ENCODE measurements around the gene UCN3. TPM values are rescaled to one million over a fixed set of nuclear protein-coding genes. Genes with fewer than 3 reads are reported as not detected.
A peak's percentile ranks its signal among the peaks of the same experiment; 100 is the strongest.
"Not testable (repeated sequence)": the region's sequence is repeated elsewhere in the genome, so short reads cannot be mapped to it uniquely, and the experiment has no call there.

The UCN3 gene
- total RNA-seq, 1 donor from 2014 or later: not detected

- no peaks in the 10 kb centered on the region for H3K9me3 Mint-ChIP-seq
- no peak for DNase-seq
- peaks cover 3% of the 10 kb centered on the region for H3K27me3 Mint-ChIP-seq
- no peak overlapping the region for H3K27ac Mint-ChIP-seq
- H3K4me3 Mint-ChIP-seq: no peak overlapping the region
- no peaks in the 10 kb centered on the region for H3K36me3 Mint-ChIP-seq (ENCODE audit: low read depth)
- intact Hi-C loops (cut with micrococcal nuclease): no loop called here
- H3K4me1 Mint-ChIP-seq: peaks cover 3% of the 10 kb centered on the region
These were observed 11.7 kb downstream of the UCN3 start for GRCh38 chr10:5376450-5376849.

- H3K27me3 Mint-ChIP-seq; H3K4me1 Mint-ChIP-seq; intact Hi-C loops (cut with micrococcal nuclease); H3K4me3 Mint-ChIP-seq; H3K36me3 Mint-ChIP-seq (ENCODE audit: low read depth); H3K9me3 Mint-ChIP-seq; H3K27ac Mint-ChIP-seq; DNase-seq: not testable (repeated sequence)
These were observed 14.4 kb downstream of the UCN3 start for GRCh38 chr10:5379202-5379601.

GRCh38 chr10:5380395-5380794 is 15.6 kb downstream of the UCN3 start:
- H3K27ac Mint-ChIP-seq; DNase-seq; H3K36me3 Mint-ChIP-seq (ENCODE audit: low read depth); H3K9me3 Mint-ChIP-seq; H3K27me3 Mint-ChIP-seq; H3K4me3 Mint-ChIP-seq; H3K4me1 Mint-ChIP-seq: not testable (repeated sequence)
- intact Hi-C loops (cut with micrococcal nuclease): loop anchor here (5.0 kb wide), 2 partner anchors 98 to 288 kb away; partner anchors contain the start of gene AKR1C3

GRCh38 chr10:5381187-5381586 is 16.4 kb downstream of the UCN3 start:
- Mint-ChIP-seq H3K4me3 (no peak overlapping the region), H3K27ac (no peak overlapping the region), H3K4me1 (peaks cover 3% of the 10 kb centered on the region), H3K9me3 (no peaks in the 10 kb centered on the region), H3K27me3 (peaks cover 3% of the 10 kb centered on the region), H3K36me3 (ENCODE audit: low read depth) (no peaks in the 10 kb centered on the region)
- intact Hi-C loops (cut with micrococcal nuclease): loop anchor here (5.0 kb wide), 2 partner anchors 99 to 289 kb away; partner anchors contain the start of gene AKR1C3
- DNase-seq: no peak

- intact Hi-C loops (cut with micrococcal nuclease): no loop called here
- peaks cover 11% of the 10 kb centered on the region for H3K9me3 Mint-ChIP-seq
- no peaks in the 10 kb centered on the region for H3K36me3 Mint-ChIP-seq (ENCODE audit: low read depth)
- no peaks in the 10 kb centered on the region for H3K27me3 Mint-ChIP-seq
- no peak overlapping the region for H3K4me3 Mint-ChIP-seq
- H3K27ac Mint-ChIP-seq: no peak overlapping the region
- H3K4me1 Mint-ChIP-seq: no peaks in the 10 kb centered on the region
- DNase-seq: no peak
These were observed 20.5 kb downstream of the UCN3 start for GRCh38 chr10:5385224-5385623.

GRCh38 chr10:5387169-5387568 is 22.4 kb downstream of the UCN3 start:
- Mint-ChIP-seq H3K4me1 (no peaks in the 10 kb centered on the region), H3K36me3 (ENCODE audit: low read depth) (no peaks in the 10 kb centered on the region), H3K27me3 (no peaks in the 10 kb centered on the region), H3K9me3 (peaks cover 29% of the 10 kb centered on the region), H3K27ac (no peak overlapping the region), H3K4me3 (no peak overlapping the region)
- intact Hi-C loops (cut with micrococcal nuclease): no loop called here
- no peak for DNase-seq

- intact Hi-C loops (cut with micrococcal nuclease): no loop called here
- H3K27ac Mint-ChIP-seq: no peak overlapping the region
- DNase-seq: no peak
- no peaks in the 10 kb centered on the region for H3K36me3 Mint-ChIP-seq (ENCODE audit: low read depth)
- no peaks in the 10 kb centered on the region for H3K27me3 Mint-ChIP-seq
- H3K4me1 Mint-ChIP-seq: no peaks in the 10 kb centered on the region
- H3K9me3 Mint-ChIP-seq: peaks cover 37% of the 10 kb centered on the region
- no peak overlapping the region for H3K4me3 Mint-ChIP-seq
These were observed 25.9 kb downstream of the UCN3 start for GRCh38 chr10:5390607-5391205.

- Mint-ChIP-seq H3K27ac (no peak overlapping the region), H3K9me3 (peaks cover 37% of the 10 kb centered on the region)
These were observed 27.0 kb downstream of the UCN3 start for GRCh38 chr10:5391790-5392189.

GRCh38 chr10:5393529-5393928 is 28.8 kb downstream of the UCN3 start:
- peaks cover 33% of the 10 kb centered on the region for H3K9me3 Mint-ChIP-seq
- H3K36me3 Mint-ChIP-seq (ENCODE audit: low read depth): no peaks in the 10 kb centered on the region
- H3K4me3 Mint-ChIP-seq: no peak overlapping the region
- no peaks in the 10 kb centered on the region for H3K4me1 Mint-ChIP-seq
- no peak for DNase-seq
- peaks cover 7% of the 10 kb centered on the region for H3K27me3 Mint-ChIP-seq
- no peak overlapping the region for H3K27ac Mint-ChIP-seq
- intact Hi-C loops (cut with micrococcal nuclease): no loop called here

More at GRCh38 chr10:5391790-5392189, 27.0 kb downstream of the UCN3 start:
- no peaks in the 10 kb centered on the region for H3K4me1 Mint-ChIP-seq
- no peaks in the 10 kb centered on the region for H3K36me3 Mint-ChIP-seq (ENCODE audit: low read depth)
- H3K4me3 Mint-ChIP-seq: no peak overlapping the region
- no peaks in the 10 kb centered on the region for H3K27me3 Mint-ChIP-seq
- intact Hi-C loops (cut with micrococcal nuclease): no loop called here
- DNase-seq: no peak

GRCh38 chr10:5395168-5395567 is 30.4 kb downstream of the UCN3 start:
- intact Hi-C loops (cut with micrococcal nuclease): no loop called here
- H3K27me3 Mint-ChIP-seq: peaks cover 17% of the 10 kb centered on the region
- no peaks in the 10 kb centered on the region for H3K4me1 Mint-ChIP-seq
- H3K36me3 Mint-ChIP-seq (ENCODE audit: low read depth): no peaks in the 10 kb centered on the region
- no peak overlapping the region for H3K27ac Mint-ChIP-seq
- DNase-seq: no peak
- H3K9me3 Mint-ChIP-seq: peaks cover 29% of the 10 kb centered on the region
- H3K4me3 Mint-ChIP-seq: no peak overlapping the region

- no peak for DNase-seq
- H3K4me3 Mint-ChIP-seq: no peak overlapping the region
These were observed 32.0 kb downstream of the UCN3 start for GRCh38 chr10:5396556-5397300.

GRCh38 chr10:5399332-5399731 is 34.6 kb downstream of the UCN3 start:
- H3K4me3 Mint-ChIP-seq: no peak overlapping the region
- no peak overlapping the region for H3K27ac Mint-ChIP-seq
- intact Hi-C loops (cut with micrococcal nuclease): no loop called here
- peaks cover 4% of the 10 kb centered on the region for H3K9me3 Mint-ChIP-seq
- H3K27me3 Mint-ChIP-seq: peaks cover 29% of the 10 kb centered on the region
- no peaks in the 10 kb centered on the region for H3K4me1 Mint-ChIP-seq
- DNase-seq: peak; percentile 48
- no peaks in the 10 kb centered on the region for H3K36me3 Mint-ChIP-seq (ENCODE audit: low read depth)

More at GRCh38 chr10:5396556-5397300, 32.0 kb downstream of the UCN3 start:
- Mint-ChIP-seq H3K36me3 (ENCODE audit: low read depth) (no peaks in the 10 kb centered on the region), H3K9me3 (peaks cover 16% of the 10 kb centered on the region), H3K27ac (no peak overlapping the region), H3K4me1 (no peaks in the 10 kb centered on the region), H3K27me3 (peaks cover 21% of the 10 kb centered on the region)
- intact Hi-C loops (cut with micrococcal nuclease): no loop called here

- peaks cover 4% of the 10 kb centered on the region for H3K9me3 Mint-ChIP-seq
- no peak overlapping the region for H3K27ac Mint-ChIP-seq
- peaks cover 29% of the 10 kb centered on the region for H3K27me3 Mint-ChIP-seq
- H3K4me3 Mint-ChIP-seq: no peak overlapping the region
- peak; percentile 41 for DNase-seq
- intact Hi-C loops (cut with micrococcal nuclease): no loop called here
- H3K4me1 Mint-ChIP-seq: no peaks in the 10 kb centered on the region
- no peaks in the 10 kb centered on the region for H3K36me3 Mint-ChIP-seq (ENCODE audit: low read depth)
These were observed 35.9 kb downstream of the UCN3 start for GRCh38 chr10:5400468-5401240.

GRCh38 chr10:5402798-5403197 is 38.0 kb downstream of the UCN3 start:
- Mint-ChIP-seq H3K36me3 (ENCODE audit: low read depth) (no peaks in the 10 kb centered on the region), H3K9me3 (peaks cover 4% of the 10 kb centered on the region), H3K27ac (no peak overlapping the region), H3K27me3 (peaks cover 27% of the 10 kb centered on the region), H3K4me3 (no peak overlapping the region), H3K4me1 (no peaks in the 10 kb centered on the region)
- DNase-seq: no peak
- intact Hi-C loops (cut with micrococcal nuclease): no loop called here

Measured in activated CD4-positive, alpha-beta T cell treated with anti-CD3 and anti-CD28 coated beads, Interleukin-2, amount 10 ng/mL, durations not matched to agents 24 days and 14 days (primary cell).